K562 (cell line): ENCODE results near the gene FAM90A1. TPM values are rescaled to one million over a fixed set of nuclear protein-coding genes. Genes with fewer than 3 reads are reported as not detected.
A peak's percentile ranks its signal among the peaks of the same experiment; 100 is the strongest.
"Not testable (repeated sequence)": the region's sequence is repeated elsewhere in the genome, so short reads cannot be mapped to it uniquely, and the experiment has no call there.

Experiments
- RAD21 ChIP-seq, 2 experiments: fragments of 250-450 bp in 1 of 2; fragments of 450-650 bp in 1 of 2; sonication (Bioruptor Pico) in 1 of 2; formaldehyde crosslinking in 1 of 2; IDR thresholded peaks in 1 of 2; conservative IDR thresholded peaks in 1 of 2; 2 replicates each; pipeline versions ENCODE4 v1.4.0 to v1.8.0; 2020 to 2022; ENCODE audit warnings: mild to moderate bottlenecking in 2 of 2, moderate library complexity in 1 of 2
- REST ChIP-seq, 2 experiments: fragments of 450-650 bp; formaldehyde crosslinking in 1 of 2; IDR thresholded peaks; 2 replicates each; pipeline versions ENCODE4 v1.4.0 to v1.6.1; 2014 to 2020; ENCODE audit warnings: mild to moderate bottlenecking in 2 of 2, borderline replicate concordance in 1 of 2, low read depth in 1 of 2
- polyA plus RNA-seq, 8 experiments: library from polyadenylated mRNA; depleted of rRNA in 4 of 8; stranded (reverse) in 5 of 8; unstranded in 3 of 8; fragments of >200 nt; fragmentation: Nextera tagmentation in 2 of 8; fragmentation: Illumina TruSeq in 1 of 8; extraction: Ambion mirVana in 2 of 8; extraction: Trizol in 1 of 8; gene quantifications; 2 replicates each; pipeline versions ENCODE4 v1.2.1 to v1.2.3, GENCODE V29; 2011 to 2014; ENCODE audit warnings: inconsistent platforms in 1 of 8, missing spikeins in 1 of 8
- total RNA-seq, 7 experiments: library from RNA; depleted of rRNA in 6 of 7; stranded (reverse); fragments of >200 nt in 6 of 7; fragmentation: Illumina TruSeq in 2 of 7; extraction: Trizol in 2 of 7; gene quantifications; 2 replicates each; pipeline versions ENCODE4 v1.2.1 to v1.2.3, GENCODE V29; 2011 to 2021; ENCODE audit warnings: low replicate concordance in 1 of 7

FAM90A1 gene
- total and polyA plus RNA-seq, 9 of the 15 experiments (the other 6 are each of a cell fraction or from before 2014, with no cell fraction given), result 0.01 to 0.16 (median 0.04) TPM; not detected in 4

GRCh38 chr12:8231666-8232608, 4.5 kb upstream of the FAM90A1 start (continued):
- peak; percentile 58 for TF ChIP-seq REST (IDR thresholded peaks at IDR 0.05; ENCODE audit: borderline replicate concordance)
- TF ChIP-seq REST (CRISPR knock-in tag; IDR thresholded peaks at IDR 0.05; ENCODE audit: low read depth), result not testable (repeated sequence)
- TF ChIP-seq RAD21 (CRISPR knock-in tag; conservative IDR thresholded peaks at IDR 0.05 in 1 of 2, IDR thresholded peaks at IDR 0.05 in 1 of 2), result peak; percentile 61 to 82
